NCI-H345 treated with DMSO at 0.1 percent for 48 hours (cell line): ENCODE data around the gene PXDN.
"Not testable (repeated sequence)": the region's sequence is repeated elsewhere in the genome, so short reads cannot be mapped to it uniquely, and the experiment has no call there.

Experiments used
- DNase-seq: peaks from one replicate; lab custom pipeline; 2025; ENCODE audit not compliant: unreplicated experiment; lab: John Stamatoyannopoulos, UW

PXDN gene

GRCh38 chr2:1727101-1727771 is 17.1 kb downstream of the PXDN start:
- DNase-seq, result no peak

DNA sequence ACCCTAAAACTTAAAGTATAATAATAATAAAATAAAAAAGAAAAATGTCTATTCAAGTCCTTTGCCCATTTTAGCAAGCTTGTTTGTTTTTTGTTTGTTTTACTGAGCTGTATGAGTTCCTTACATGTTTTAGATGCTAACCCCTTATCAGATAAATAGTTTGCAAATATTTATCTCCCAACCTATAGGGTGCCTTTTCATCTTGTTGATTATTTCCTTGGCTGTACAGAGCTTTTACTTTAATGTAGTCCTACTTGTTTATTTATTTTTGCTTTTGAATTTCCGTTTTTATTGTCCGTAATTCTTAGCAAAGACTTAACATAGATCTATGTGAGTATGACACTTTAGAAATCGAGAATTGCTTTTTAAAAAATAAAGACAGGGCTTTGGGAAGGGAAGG is 17.8 kb downstream of the PXDN start:
- no peak for DNase-seq

GRCh38 chr2:1724351-1724750 is 20.0 kb downstream of the PXDN start:
- DNase-seq, result not testable (repeated sequence)

- no peak for DNase-seq
These were observed 20.8 kb downstream of the PXDN start for GRCh38 chr2:1723397-1724042.

DNA sequence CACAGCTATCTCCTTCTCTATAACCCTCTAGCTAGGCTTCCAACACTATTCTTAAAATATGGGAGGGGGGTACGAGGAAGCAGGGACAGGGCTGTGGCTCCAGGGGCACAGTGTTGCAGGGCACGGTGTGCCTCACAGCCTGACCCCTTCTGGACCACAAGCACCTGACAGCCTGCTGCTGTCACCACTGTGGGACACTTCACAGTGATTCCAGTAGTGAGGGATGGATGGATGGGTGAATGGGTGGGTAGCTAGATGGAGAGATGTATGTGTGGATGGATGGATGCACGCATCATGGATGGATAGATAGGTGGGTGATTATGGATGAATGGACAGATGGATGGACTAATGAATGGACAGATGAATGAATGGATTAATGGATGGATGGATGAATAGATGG is 21.6 kb downstream of the PXDN start:
- no peak for DNase-seq

DNA sequence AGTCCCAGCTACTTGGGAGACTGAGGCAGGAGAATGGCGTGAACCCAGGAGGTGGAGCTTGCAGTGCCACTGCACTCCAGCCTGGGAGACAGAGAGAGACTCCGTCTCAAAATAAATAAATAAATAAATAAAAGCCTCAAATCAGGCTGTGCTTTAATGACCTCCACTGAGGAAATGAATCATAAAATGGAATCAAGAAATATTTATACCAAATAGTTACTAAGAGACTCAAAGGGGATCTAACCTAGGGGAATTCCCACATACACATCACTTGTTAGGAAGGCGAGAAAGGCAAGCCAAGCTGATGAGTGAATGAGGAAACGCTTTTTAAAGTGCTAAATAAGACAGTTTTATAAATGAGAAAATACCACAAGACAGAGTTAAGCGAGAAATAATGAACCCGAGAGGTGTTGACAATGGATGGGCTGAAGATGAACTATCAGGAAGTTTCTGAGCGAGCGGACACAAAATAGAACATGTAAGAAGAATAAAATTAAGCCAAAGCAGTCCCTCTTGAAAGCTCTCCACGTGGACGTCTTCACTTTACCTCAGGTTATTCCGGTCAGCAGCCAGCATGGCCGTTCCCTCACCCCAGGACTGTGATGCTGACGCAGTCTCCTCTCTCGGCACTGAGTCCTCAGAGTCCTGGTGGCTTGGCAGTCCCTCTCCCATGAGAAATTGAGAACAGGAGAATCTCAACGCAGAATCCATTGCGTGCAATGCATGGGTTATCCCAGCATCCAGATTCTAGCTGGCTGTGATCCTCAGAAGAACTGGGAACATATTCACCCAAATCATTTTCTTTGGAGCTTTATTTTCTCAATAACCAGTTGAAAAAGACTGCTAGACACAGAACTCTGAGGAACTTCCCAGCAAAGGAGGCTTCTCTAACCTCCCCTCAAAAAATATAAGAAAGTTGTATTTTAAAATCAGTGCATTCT is 22.3 kb downstream of the PXDN start:
- no peak for DNase-seq

- DNase-seq, result no peak
These were observed 25.7 kb downstream of the PXDN start for GRCh38 chr2:1718339-1719220.

DNA sequence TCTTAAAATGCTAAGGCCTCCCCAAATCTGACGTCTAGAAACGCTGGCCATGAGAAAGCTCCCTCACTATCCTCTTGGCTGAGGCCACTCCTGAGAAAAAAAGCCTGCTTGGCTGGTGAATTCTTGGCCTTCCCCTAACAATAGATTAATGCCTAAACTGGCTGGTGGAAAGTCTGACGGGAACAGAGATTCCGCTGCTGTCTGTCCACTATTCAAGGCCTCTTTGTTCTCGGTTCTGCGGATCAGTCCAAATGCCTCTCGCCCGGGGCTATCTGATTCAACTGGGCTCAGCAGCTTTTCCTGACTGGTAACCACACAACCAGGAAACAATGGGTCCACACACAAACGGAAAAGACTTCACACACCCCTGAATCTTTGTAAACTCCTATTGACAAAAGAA is 27.2 kb downstream of the PXDN start:
- no peak for DNase-seq

GRCh38 chr2:1716441-1716840 is 27.9 kb downstream of the PXDN start:
- no peak for DNase-seq

DNA sequence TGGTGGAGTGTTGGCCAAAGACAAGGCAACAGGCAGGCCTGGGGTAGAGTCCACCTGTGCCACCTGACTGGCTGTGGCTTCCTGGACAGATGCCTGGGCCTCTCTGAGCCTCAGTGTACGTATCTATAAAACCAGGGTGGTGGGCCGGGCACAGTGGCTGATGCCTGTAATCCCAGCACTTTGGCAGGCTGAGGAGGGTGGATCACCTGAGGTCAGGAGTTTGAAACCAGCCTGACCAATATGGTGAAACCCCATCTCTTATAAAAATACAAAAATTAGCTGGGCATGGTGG is 28.4 kb downstream of the PXDN start:
- DNase-seq, result not testable (repeated sequence)

DNA sequence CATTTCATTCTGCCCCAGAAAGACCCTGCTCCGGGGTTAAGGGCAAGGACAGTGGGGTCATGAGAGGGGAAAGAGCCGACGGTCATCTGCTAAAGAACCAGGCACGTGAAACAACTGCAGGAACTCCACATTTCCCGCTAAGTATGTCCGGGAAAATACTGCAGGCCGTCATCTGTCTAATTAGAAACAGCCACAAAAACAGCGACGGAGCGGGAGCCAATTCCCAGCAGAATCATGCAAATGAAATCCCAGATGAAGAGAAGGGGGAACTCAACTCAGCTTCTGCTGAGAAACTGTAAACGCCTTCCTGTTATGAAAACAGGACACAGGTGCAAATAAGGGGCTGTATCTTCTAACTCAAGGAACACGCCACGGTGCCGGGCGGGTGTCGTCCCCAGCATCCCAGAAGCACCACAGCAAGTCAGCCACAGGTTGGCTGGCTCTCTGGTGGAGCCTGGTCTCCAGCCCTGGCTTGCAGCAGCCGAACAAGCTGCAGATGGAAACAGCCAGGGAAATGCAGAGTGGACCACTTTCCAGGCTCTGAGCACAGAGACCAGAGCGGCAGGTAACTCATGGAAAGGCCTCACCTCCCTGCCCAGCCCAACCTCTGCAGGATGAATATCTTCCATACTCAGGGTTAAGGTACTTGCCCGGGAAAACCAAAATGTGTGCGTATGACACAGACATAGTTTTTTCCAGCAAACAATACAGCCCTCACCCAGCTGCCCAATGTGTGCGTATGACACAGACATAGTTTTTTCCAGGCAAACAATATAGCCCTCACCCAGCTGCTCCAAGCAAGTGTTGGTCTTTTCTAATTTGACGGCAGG is 28.9 kb downstream of the PXDN start:
- peak; percentile 49 for DNase-seq

DNA sequence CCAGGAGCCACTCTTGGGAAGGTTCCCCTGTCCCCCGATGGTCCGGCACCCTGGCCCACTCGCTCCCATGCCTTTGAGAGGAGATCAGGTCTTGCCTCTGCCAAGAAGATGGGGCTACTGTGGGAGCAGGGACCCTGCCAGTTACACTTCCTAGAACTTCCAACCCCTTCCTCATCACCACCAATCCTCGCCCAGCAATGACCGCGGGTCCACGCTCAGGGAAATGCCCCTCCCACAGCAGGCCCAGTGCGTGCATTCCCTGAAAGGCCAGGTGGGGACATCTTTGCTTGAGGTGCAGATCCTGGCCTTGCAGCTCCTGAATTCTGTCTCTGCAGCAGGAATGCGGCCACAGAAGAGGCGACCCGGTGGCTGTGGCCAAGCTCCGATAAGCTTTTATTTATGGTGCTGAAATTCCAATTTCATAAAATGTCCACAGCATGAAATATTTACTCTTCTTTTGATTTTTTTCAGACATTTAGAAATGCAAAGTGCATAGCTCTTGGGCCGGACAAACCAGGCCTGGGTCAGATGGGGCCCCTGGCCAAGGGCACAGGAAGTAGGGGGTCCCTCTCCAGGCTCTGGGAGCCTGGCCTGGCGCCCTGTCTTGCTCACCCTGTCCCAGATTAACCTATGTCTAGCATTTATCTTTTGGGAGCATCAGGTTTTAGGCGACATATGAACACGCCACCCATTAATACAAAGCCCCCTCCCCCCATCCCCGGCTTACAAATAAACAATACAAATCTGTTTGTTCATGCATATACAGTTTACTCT is 29.8 kb downstream of the PXDN start:
- DNase-seq, result no peak

GRCh38 chr2:1713839-1714236 is 30.5 kb downstream of the PXDN start:
- DNase-seq, result no peak

DNA sequence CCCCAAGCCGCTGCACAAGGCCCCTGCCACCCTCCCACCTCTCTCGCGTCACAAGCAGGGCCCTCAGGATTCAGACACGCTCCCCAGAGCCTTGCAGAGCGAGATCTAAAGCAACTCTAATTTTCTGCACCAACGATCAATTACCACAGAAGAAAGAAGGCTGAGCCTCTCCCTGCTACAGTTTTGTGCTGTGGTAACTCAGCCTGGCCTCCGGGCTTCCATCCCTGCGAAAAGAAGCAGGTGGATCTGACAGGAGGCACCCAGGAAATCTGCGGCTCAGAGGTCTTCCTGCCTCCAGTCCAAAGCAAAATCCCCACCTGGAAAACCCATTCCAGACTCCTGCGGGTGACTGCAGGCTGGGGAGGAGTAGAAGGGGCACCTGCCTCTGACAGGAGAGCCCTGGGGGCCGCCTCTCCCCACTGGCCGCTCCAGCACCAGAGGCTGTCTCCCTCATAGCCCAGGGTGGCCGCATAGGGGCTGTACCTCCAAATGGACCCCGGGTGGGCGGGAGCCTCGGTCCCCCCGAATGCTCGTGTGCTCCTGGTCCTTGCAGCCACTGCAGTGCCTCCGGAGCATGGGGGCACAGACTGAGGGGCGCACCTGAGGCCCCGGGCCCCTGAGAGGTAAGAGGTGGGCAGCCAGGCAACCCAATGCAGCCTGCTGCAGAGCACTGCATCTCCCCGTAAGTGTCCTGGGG is 31.0 kb downstream of the PXDN start:
- DNase-seq, result no peak

GRCh38 chr2:1709946-1710560 is 34.3 kb downstream of the PXDN start:
- no peak for DNase-seq

DNA sequence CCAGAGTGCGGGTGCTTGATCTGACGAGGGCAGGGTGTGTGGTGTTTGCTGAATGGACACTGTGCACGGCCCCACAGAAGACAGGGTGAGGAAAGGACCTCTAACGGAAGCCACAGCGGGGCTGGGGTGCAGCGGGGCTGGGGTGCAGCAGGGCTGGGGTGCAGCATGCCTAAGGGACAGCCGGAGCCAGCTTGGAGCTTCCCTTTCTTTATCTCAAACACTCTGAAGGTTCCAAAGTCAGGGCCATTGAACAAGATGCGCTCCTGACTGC is 35.0 kb downstream of the PXDN start:
- no peak for DNase-seq

DNA sequence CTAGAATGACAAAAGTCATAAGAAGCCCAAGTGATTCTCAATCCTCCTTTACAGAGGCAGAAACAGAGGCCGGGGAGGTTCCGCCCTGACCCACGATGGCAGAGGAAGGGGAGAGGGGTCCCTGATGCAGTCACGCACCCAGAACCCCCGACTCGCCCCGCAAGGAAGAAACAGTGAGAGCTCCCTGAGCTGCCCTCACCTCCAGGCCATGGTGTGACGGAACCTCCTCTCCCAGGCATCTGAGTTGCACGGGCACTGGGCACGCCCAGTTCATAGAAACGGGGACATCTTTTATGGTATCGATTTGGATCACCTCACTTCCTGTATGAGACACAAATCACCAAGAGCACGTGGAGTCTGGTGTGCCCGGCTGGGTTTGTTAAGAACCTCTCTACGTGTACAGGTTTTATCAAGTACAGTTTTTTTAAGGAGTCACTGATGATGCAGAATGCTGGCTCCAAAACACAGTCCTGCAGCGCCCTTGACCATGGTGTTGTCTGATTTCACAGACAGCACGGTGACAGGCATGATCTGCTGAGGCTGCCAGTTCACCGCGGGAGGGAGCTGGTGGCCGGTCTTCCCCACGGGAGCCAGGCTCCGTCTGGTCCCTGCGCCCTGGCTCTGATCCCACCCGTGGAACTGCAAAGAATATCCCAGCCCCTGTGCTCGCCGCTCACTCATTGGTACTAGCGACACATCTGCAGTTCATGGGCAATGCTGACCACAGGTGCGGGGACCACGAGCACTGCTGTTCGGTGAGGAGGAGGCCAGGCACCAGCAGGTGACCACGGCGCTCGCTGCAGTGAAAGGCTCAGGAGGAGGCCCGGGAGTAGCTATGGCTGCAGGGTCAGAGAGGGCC is 35.6 kb downstream of the PXDN start:
- peak; percentile 64 for DNase-seq
